Measurements from ENCODE around the gene ARAP2.

ARAP2 gene

GRCh38 chr4:36056136-36056535 lies 188.2 kb downstream of the ARAP2 start:
- DNase-seq, result no peak
- intact Hi-C loops (cut with DNase I), result no loop called here

- intact Hi-C loops (cut with DNase I), result no loop called here
- no peak for DNase-seq
Observed at GRCh38 chr4:36054694-36055422, 189.5 kb downstream of the ARAP2 start.

GRCh38 chr4:36053930-36054329 lies 190.4 kb downstream of the ARAP2 start:
- DNase-seq, result no peak
- intact Hi-C loops (cut with DNase I), result no loop called here

GRCh38 chr4:36051634-36052033 lies 192.7 kb downstream of the ARAP2 start:
- DNase-seq, result no peak
- intact Hi-C loops (cut with DNase I), result no loop called here

- intact Hi-C loops (cut with DNase I), result no loop called here
- no peak for DNase-seq
Observed at GRCh38 chr4:36046026-36046425, 198.3 kb downstream of the ARAP2 start.

- intact Hi-C loops (cut with DNase I), result no loop called here
- DNase-seq, result no peak
Observed at GRCh38 chr4:36043901-36044300, 200.4 kb downstream of the ARAP2 start.

GRCh38 chr4:36043241-36043640 lies 201.1 kb downstream of the ARAP2 start:
- DNase-seq, result no peak
- intact Hi-C loops (cut with DNase I), result no loop called here

GRCh38 chr4:36042122-36042970 lies 202.0 kb downstream of the ARAP2 start:
- no peak for DNase-seq
- intact Hi-C loops (cut with DNase I), result no loop called here

- intact Hi-C loops (cut with DNase I), result no loop called here
- DNase-seq, result no peak
Observed at GRCh38 chr4:36041340-36041739, 203.0 kb downstream of the ARAP2 start.

GRCh38 chr4:36039026-36039425 lies 205.3 kb downstream of the ARAP2 start:
- intact Hi-C loops (cut with DNase I), result no loop called here
- peak in 2 of 10 donors; percentile 43 to 58 for DNase-seq

- intact Hi-C loops (cut with DNase I), result no loop called here
- no peak for DNase-seq
Observed at GRCh38 chr4:36038491-36038890, 205.8 kb downstream of the ARAP2 start.

GRCh38 chr4:36037127-36037526 lies 207.2 kb downstream of the ARAP2 start:
- intact Hi-C loops (cut with DNase I), result no loop called here
- no peak for DNase-seq

GRCh38 chr4:36029951-36030350 lies 214.4 kb downstream of the ARAP2 start:
- intact Hi-C loops (cut with DNase I), result no loop called here
- DNase-seq, result no peak

GRCh38 chr4:36027203-36027602 lies 217.1 kb downstream of the ARAP2 start:
- no peak for DNase-seq
- intact Hi-C loops (cut with DNase I), result no loop called here

GRCh38 chr4:36026348-36026880 lies 217.9 kb downstream of the ARAP2 start:
- no peak for DNase-seq
- intact Hi-C loops (cut with DNase I), result no loop called here

- no peak for DNase-seq
- intact Hi-C loops (cut with DNase I), result no loop called here
Observed at GRCh38 chr4:36024901-36025660, 219.2 kb downstream of the ARAP2 start.

- DNase-seq, result no peak
Observed at GRCh38 chr4:36020351-36020750, 224.0 kb downstream of the ARAP2 start.

More at GRCh38 chr4:36020351-36020750, 224.0 kb downstream of the ARAP2 start:
- intact Hi-C loops (cut with DNase I), result no loop called here

Data from posterior cingulate gyrus (tissue), 11 donors.